GM12872 (cell line): Measurements from ENCODE around the gene BOC.

Experiments
- TF ChIP-seq, protein P1 (sequence below): IDR thresholded peaks from 3 replicates; pipeline ENCODE4 v1.5.1; 2011; ENCODE audit warnings: low read depth, mild to moderate bottlenecking, low read length, moderate library complexity; ENCODE audit not compliant: insufficient read depth

Gene BOC

DNA sequence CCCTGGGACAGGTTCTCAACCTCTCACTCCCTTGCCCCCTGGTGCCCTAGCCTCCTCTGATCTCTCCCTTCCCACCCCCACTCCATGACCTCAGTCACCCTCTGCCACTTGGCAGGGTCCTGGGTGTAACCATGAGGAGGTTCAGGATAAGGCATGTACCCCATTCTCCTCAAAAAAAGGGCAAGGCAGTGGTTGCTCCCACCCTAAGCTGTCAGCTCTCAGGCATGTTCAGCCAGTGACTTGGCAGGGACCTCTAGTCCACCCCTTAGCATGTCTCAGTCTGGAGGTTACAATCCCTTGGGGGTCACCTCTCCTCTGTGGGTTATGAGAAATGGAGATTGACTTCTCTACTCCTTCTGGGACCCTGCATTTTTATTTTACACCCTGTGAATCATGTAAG lies 11.0 kb upstream of the BOC start:
- TF ChIP-seq, protein P1, sequence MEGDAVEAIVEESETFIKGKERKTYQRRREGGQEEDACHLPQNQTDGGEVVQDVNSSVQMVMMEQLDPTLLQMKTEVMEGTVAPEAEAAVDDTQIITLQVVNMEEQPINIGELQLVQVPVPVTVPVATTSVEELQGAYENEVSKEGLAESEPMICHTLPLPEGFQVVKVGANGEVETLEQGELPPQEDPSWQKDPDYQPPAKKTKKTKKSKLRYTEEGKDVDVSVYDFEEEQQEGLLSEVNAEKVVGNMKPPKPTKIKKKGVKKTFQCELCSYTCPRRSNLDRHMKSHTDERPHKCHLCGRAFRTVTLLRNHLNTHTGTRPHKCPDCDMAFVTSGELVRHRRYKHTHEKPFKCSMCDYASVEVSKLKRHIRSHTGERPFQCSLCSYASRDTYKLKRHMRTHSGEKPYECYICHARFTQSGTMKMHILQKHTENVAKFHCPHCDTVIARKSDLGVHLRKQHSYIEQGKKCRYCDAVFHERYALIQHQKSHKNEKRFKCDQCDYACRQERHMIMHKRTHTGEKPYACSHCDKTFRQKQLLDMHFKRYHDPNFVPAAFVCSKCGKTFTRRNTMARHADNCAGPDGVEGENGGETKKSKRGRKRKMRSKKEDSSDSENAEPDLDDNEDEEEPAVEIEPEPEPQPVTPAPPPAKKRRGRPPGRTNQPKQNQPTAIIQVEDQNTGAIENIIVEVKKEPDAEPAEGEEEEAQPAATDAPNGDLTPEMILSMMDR: no peak

DNA sequence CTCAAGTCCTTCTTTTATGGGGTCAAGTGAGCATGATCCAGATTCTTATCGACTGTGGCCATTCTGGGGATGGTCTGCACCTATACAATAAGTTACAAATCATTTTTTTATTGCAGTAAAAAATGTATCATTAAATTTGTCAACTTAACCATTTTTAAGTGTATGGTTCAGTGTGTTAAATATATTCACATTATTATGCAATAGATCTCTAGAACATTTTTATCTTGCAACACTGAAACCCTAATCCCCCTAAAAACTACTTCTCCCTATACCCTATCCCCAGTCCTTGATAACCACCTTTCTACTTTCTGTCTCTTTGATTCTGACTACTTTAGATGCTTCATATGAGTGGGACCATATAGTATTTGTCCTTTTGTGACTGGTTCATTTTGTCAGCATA lies 10.4 kb upstream of the BOC start:
- TF ChIP-seq, protein P1: no peak

DNA sequence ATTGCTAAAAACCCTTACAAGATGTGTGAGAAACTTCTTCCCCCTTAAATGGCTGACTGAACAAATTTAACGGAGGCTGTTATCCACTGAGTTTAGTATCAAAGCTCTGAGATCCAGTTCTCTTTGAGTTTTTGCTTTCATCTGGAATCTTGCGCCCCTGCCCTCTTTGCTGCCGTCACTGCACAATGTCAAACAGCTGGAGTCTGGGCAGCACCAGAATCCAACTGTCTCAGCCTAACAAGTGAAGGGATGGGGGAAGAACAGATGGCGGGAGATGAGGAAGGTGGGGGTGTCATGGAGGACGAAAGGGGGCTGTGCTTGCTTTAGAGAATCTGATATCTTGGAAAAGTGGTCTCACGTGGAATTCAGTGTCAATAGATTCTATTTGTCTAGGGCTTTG lies 7.0 kb upstream of the BOC start:
- TF ChIP-seq, protein P1: no peak

DNA sequence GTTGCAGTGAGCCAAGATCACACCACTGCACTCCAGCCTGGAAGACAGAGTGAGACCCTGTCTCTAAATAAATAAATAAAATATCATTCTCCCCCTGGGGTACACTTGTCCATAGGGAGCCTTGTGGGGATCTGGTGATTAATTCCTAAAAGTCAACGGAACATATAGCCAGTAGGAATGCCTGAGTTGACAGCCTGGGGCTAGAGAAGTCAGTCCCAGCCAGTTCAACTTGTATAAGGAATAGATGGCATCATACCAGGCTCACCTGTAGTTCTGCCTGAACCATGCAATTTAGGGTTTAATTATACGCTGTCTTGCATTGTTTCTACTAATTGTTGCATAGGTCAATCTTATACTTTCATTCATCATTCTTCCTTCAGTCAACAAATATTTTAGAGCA lies 5.9 kb upstream of the BOC start:
- TF ChIP-seq, protein P1: no peak

DNA sequence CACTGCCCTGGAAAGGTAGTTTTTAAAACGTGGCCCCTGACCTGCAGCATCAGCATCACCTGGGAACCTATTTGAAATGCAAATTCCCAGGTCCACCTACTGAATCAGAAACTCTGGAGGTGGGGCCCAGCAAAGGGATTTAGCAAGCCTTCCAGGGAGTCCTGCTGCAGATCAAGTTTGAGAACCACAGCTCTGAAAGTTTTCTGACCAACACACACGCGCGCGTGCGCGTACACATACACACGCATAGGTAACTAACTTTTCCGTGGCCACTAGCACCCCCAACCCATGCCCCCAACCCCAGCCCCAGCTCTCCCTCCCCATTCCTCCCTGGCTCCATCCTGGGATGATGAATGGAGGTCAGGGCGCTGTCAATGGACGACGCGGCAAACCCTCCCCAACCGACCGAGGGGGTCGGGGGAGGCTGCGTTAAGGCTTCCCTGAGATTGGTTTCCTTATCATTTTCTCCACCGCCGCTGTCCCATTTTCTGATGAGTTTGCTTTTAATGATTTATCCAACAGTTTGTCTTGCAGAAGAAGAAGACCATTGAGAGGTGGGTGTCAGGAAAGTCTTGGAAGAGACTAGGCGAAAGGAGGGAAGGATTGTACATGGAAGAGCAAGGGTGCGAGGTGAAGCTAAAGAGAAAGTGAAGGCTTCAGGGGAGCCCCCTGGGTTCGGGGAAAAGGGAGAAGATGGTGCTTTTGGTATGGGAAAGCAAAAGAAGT lies 590 bp upstream of the BOC start:
- TF ChIP-seq, protein P1: no peak

DNA sequence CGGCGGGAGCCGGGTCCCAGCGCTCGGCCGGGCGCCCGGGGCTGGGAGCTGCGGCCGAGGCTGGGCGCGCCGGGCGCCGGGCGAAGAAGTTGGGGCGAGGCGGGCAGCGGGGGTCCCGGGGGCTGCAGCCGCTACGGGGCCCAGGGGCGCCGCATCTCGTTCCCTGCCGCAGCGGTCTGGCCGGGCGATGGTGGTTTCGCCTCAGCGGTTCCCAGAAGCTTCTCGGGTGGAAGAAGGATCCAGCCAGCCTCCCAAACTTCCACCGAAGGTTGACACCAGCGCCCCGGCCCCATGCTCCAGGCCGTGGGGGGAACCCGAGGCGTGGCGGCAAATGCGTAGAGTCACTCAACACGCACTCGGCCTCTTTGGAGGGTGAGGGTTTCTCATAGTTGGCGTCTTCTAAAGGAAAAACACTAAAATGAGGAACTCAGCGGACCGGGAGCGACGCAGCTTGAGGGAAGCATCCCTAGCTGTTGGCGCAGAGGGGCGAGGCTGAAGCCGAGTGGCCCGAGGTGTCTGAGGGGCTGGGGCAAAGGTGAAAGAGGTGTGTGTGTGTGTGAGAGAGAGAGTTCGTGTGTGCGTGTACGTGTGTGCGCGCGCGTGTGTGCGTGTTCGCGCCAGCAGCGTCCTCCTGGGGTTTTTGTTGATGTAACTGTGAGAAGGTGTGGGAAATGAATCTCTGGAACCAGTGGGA lies 940 bp downstream of the BOC start:
- TF ChIP-seq, protein P1: no peak

DNA sequence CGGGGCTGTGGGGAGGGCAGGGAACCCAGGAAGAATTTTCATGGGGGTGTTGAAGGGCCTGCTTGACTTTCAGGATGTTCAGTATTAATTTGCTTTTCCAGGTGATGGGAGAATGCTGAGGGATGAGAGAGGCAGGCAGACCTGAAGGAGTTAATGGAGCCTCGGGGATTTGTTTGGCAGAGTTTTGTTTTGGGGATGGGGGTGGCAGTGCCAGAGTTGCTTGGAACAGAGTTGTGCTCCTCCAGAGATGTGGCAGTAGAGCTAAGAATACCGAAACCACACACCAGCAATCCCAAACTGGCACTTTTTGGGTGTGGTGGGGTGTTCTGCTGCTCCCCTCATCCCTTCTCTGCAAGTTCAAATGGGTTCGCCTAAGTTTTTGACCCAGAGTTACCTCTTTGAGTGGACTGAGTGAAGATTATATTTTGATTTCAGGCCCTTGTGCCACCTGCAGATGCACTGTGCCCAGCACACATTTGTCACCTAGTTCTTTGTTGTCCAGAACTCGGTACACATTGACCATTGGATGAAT lies 1.6 kb downstream of the BOC start:
- TF ChIP-seq, protein P1: no peak
